Measurements from ENCODE around the gene TRIM67. TPM values are rescaled to one million over a fixed set of nuclear protein-coding genes. Genes with fewer than 3 reads are reported as not detected.

TRIM67 gene
- total and polyA plus RNA-seq, 12 donors = 0.05 to 0.28 (median 0.11) TPM; not detected in 8

DNA sequence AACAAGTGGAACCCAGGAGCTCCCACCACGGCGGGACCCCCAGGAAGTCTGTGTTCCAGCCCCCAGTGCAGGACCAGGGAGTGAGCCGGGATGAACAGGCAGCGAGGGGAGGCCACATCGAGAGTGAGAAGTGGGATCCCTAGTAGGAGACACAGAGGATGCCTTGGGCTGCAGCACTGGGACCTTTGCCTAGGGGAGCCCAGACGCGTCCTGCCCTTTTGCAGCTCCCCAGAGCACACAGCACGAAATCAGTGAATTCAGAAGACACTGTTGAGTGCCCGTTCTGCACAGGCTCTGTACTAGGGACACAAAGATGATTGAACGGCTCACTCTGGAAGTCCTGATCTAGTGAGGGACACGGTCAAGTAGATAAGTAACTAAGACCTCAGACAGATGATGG, 23.5 kb downstream of the TRIM67 start:
- H3K4me3 ChIP-seq = no peak overlapping the region
- TF ChIP-seq, protein P1, sequence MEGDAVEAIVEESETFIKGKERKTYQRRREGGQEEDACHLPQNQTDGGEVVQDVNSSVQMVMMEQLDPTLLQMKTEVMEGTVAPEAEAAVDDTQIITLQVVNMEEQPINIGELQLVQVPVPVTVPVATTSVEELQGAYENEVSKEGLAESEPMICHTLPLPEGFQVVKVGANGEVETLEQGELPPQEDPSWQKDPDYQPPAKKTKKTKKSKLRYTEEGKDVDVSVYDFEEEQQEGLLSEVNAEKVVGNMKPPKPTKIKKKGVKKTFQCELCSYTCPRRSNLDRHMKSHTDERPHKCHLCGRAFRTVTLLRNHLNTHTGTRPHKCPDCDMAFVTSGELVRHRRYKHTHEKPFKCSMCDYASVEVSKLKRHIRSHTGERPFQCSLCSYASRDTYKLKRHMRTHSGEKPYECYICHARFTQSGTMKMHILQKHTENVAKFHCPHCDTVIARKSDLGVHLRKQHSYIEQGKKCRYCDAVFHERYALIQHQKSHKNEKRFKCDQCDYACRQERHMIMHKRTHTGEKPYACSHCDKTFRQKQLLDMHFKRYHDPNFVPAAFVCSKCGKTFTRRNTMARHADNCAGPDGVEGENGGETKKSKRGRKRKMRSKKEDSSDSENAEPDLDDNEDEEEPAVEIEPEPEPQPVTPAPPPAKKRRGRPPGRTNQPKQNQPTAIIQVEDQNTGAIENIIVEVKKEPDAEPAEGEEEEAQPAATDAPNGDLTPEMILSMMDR (IDR thresholded peaks at IDR 0.05) = no peak
- no peak for DNase-seq
- H3K36me3 ChIP-seq = no peaks in the 10 kb centered on the region
- no peaks in the 10 kb centered on the region for H3K4me1 ChIP-seq
- ATAC-seq = no peak
- intact Hi-C loops (cut with DNase I) = no loop called here
- H3K9me3 ChIP-seq = peaks cover 0 to 11% (median 0%) of the 10 kb centered on the region in 11 donors
- 84 to 86% methylated on average over 11 of the region's 11 CpGs for WGBS, 2 donors
- peaks cover 0 to 74% (median 53%) of the 10 kb centered on the region in 7 donors for H3K27me3 ChIP-seq
- no peak overlapping the region for H3K27ac ChIP-seq

DNA sequence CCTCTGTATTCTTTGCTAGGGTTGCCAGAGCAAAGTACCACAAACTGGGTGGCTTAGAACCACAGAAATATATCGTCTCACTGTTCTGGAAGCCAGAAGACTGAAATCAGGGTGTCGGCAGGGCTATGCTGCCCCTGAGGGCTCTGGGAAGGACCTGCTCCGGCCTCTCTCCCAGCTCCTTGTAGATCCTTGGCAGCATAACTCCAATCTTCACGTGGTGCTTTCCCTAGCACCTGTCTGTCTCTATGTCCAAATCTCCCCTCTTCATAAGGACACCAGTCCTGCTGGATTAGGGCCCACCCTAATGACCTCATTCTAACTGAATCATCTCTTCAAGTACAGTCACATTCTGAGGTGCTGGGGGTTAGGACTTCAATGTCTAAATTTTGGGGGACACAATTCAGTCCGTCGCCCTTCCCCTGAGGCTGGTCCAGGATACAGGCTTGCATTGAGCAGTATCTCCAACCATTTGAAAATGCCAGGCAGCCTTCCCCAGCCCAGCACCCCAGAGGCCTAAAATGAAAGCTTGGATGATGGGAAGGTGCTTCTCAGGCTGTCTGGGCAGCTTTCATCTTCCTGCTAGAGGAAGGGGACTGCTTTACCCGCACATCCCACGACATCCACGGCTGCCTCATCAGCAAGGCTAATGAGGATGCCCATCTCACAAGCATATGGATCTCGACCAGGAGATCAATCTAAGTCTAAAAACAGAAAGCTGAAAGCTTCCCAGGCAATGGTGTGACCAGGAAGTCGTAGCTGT, 24.7 kb downstream of the TRIM67 start:
- no peaks in the 10 kb centered on the region for H3K36me3 ChIP-seq
- peaks cover 0 to 11% (median 0%) of the 10 kb centered on the region in 11 donors for H3K9me3 ChIP-seq
- no peak overlapping the region for H3K27ac ChIP-seq
- intact Hi-C loops (cut with DNase I) = no loop called here
- ATAC-seq = no peak
- H3K4me3 ChIP-seq = no peak overlapping the region
- H3K4me1 ChIP-seq = no peaks in the 10 kb centered on the region
- H3K27me3 ChIP-seq = peaks cover 0 to 75% (median 48%) of the 10 kb centered on the region in 7 donors
- no peak for DNase-seq
- whole genome bisulfite sequencing, 2 donors = 73 to 77% methylated on average over 11 of the region's 11 CpGs
- TF ChIP-seq, protein P1 (IDR thresholded peaks at IDR 0.05) = no peak

DNA sequence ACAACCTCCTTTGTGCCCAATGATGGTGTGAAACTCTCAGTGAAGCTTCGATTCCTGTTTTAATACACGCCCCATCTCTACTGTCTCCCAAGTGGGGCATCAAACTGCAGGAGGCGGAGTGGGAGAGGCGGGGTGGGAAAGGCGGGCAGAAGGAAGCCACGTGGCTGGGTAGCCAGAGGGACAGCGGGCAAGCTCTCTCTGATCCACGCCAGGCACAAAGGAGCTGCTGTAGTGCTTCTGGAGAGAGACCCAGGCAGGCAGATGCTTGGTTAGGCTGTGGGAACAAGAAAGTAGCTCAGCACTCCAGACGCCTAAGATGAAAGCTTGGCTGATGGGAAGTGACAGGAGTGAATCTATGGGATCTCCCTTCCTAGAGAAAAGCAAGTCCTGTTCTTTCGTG, 25.7 kb downstream of the TRIM67 start:
- no peaks in the 10 kb centered on the region for H3K36me3 ChIP-seq
- no peak overlapping the region for H3K27ac ChIP-seq
- peaks cover 0 to 11% (median 0%) of the 10 kb centered on the region in 11 donors for H3K9me3 ChIP-seq
- DNase-seq (no peak), ATAC-seq (no peak)
- H3K4me1 ChIP-seq = peaks cover 0 to 6% (median 3%) of the 10 kb centered on the region in 9 donors
- H3K27me3 ChIP-seq = peaks cover 0 to 70% (median 37%) of the 10 kb centered on the region in 7 donors
- 30 to 33% methylated on average over 10 of the region's 10 CpGs for WGBS, 2 donors
- TF ChIP-seq, protein P1 (IDR thresholded peaks at IDR 0.05) = no peak
- intact Hi-C loops (cut with DNase I) = no loop called here
- H3K4me3 ChIP-seq = no peak overlapping the region

DNA sequence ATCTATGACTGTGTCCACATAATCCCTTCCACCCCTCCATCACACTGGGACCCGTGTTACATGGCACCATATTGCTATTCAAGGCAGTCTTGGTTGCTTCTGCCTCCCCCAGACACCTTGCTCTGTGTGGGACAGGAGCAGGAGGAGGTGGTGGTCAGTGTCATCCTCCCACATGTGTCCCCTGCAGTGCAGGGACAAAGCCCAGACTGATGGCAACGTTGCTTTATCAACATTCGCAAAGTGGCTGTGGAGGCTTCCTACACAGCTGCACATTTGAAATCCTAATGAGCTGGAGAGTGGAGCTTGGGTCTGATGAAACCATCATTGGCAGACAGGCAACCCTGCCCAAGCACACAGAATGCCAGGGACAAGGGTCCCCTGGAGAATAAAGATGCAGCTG, 26.2 kb downstream of the TRIM67 start:
- DNase-seq (no peak), ATAC-seq (no peak)
- WGBS, 2 donors = 56 to 59% methylated on average over 3 of the region's 3 CpGs
- H3K4me3 ChIP-seq = no peak overlapping the region
- peaks cover 0 to 65% (median 32%) of the 10 kb centered on the region in 7 donors for H3K27me3 ChIP-seq
- peaks cover 0 to 11% (median 8%) of the 10 kb centered on the region in 9 donors for H3K4me1 ChIP-seq
- H3K9me3 ChIP-seq = peaks cover 0 to 11% (median 0%) of the 10 kb centered on the region in 11 donors
- TF ChIP-seq, protein P1 (IDR thresholded peaks at IDR 0.05) = no peak
- H3K36me3 ChIP-seq = no peaks in the 10 kb centered on the region
- no peak overlapping the region for H3K27ac ChIP-seq
- intact Hi-C loops (cut with DNase I) = no loop called here

Measured in heart right ventricle (tissue), 16 donors.